Stimulated activated CD4-positive, alpha-beta T cell treated with anti-CD3 and anti-CD28 coated beads, Interleukin-2, amount 100 ng/mL, for 4 hours (primary cell): Measurements from ENCODE around the gene PELI2.

Experiments
- DNase-seq: peaks from one replicate; pipeline ENCODE4 v3.0.0-alpha.2; 2020; ENCODE audit warnings: low read depth

The PELI2 gene

DNA sequence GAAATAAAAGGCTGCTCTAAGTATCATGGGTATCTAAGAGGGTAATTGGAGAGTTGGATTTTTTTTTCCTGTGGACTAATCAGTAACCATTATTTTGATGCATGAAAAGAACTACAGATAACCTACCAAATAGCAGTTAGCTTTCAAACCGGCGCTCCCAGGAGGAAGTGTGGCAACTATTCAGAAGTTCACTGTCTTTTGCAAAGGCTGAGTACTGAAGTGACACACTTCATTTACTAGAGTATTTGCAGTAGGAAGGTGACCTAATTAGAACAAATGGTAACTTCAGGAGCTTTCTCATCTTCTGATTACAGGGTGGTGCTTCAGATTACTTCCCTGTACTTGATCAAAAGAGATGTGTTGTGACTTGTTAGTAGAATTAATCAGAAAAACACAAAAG lies 87.7 kb downstream of the PELI2 start:
- no peak for DNase-seq

DNA sequence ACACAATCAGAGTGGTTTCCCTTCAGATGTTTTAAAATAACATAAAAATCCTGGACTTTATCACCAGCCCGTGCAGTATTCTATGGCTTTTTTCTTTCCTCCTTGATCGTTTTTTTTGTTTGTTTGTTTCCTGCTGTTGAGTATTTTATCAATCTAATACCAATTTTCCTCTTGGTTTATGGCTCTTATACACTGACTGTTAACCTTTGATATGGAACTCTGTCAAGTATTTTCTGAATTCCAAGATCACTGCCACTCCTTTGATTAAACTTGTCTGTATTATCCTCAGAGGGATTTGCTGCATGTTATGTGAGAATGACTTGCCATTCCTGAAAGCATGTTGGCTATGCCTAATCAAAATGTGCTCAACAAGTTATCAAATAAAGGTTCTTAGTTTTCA lies 88.4 kb downstream of the PELI2 start:
- DNase-seq, result no peak

GRCh38 chr14:56207626-56208292 lies 89.5 kb downstream of the PELI2 start:
- DNase-seq, result no peak

DNA sequence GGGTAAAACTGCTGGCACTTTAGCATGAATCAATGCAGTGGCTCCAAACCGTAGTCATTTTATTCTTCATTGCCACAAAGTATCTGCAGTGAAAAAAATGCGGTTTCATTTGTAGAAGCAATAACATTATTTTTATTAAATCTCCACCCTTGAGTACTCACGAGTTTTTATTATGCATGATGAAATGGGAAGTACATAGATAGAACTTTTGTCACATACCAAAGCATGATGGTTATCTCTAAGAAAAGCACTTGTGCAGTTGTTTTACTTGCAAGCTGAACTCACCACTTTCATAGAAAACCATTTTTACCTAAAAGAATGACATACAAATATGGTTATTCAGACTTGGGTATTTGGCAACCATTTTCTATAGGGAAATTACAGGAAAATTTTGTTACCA lies 90.3 kb downstream of the PELI2 start:
- DNase-seq, result no peak

- DNase-seq, result no peak
Measured at GRCh38 chr14:56210571-56210970, 92.4 kb downstream of the PELI2 start.

GRCh38 chr14:56211084-56211483 lies 92.9 kb downstream of the PELI2 start:
- DNase-seq, result no peak

DNA sequence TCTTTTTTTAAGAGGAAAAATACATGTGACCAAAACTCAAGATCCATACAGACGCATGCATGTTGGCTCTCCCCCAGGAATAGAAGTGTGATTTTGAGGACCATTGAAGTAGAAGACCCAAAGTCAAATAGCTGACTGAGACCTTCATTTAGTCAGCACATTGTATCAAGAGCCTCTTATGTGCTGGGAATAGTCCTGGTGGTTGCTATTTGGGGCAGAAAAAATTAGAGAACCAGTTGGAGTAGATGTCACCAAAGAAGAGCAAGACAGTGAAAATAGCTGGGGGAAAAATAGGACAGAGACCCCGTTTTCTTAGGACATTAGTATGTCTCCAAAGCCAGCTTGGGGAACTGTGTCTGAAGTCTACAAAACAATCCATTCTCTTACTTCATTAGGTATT lies 93.6 kb downstream of the PELI2 start:
- no peak for DNase-seq

- no peak for DNase-seq
Measured at GRCh38 chr14:56212521-56212920, 94.3 kb downstream of the PELI2 start.

- DNase-seq, result no peak
Measured at GRCh38 chr14:56213306-56213705, 95.1 kb downstream of the PELI2 start.

DNA sequence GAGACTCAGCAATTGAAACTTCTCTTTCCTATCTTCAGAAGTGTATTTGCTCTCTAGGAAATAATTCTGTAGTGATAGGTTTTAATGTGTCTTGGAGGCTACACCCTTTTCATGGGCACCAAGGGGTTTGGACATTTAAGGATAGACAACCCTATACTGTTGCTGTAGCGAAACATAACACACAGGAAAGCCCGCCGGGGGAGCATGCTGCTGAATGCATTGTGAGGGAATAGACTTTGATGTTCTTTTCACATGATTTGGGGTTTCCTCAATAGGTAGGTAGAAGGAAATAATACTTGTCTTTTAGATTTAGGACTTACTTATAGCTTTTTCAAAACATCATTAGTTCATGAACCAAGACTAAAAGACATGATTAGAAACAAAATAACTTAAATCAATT lies 97.0 kb downstream of the PELI2 start:
- DNase-seq, result no peak

- DNase-seq, result no peak
Measured at GRCh38 chr14:56216626-56217379, 98.6 kb downstream of the PELI2 start.

GRCh38 chr14:56217380-56218045 lies 99.3 kb downstream of the PELI2 start:
- DNase-seq, result no peak

GRCh38 chr14:56219666-56220413 lies 101.6 kb downstream of the PELI2 start:
- DNase-seq, result no peak

DNA sequence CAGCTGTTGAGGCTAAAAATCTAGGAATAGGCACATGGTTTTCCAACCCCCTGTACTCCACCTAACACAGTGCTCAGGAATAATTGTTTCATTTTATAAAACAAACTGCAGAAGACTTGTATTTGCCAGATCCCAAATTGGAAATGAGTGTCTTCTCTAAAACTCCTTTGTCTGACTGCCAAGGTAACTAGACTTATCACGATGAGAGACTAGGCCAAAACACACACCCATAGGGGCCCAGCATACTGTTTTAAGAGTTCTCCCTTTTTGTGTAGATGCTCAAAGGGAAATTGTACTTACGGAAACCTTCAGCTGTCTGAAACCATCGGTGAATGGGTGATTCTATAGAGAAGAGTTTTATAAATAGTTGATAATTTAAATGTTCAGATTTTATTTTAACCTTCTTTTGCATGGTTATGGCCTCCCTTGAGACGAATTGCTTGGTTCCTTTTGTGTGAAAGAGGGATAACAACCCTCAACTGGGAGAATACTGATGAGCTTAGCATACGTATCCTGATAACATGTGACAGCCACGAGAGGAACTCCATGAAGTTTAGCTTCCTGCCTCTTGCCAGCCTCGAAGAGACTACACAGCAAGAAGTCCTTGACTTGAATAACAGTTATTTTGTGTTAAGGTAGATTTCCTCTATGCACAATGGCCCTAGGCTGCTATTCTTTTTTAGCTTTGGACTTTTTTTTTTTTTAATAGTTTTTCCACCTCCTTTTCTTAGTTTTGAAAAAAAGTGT lies 103.3 kb downstream of the PELI2 start:
- DNase-seq, result no peak

- DNase-seq, result no peak
Measured at GRCh38 chr14:56224229-56224628, 106.0 kb downstream of the PELI2 start.

DNA sequence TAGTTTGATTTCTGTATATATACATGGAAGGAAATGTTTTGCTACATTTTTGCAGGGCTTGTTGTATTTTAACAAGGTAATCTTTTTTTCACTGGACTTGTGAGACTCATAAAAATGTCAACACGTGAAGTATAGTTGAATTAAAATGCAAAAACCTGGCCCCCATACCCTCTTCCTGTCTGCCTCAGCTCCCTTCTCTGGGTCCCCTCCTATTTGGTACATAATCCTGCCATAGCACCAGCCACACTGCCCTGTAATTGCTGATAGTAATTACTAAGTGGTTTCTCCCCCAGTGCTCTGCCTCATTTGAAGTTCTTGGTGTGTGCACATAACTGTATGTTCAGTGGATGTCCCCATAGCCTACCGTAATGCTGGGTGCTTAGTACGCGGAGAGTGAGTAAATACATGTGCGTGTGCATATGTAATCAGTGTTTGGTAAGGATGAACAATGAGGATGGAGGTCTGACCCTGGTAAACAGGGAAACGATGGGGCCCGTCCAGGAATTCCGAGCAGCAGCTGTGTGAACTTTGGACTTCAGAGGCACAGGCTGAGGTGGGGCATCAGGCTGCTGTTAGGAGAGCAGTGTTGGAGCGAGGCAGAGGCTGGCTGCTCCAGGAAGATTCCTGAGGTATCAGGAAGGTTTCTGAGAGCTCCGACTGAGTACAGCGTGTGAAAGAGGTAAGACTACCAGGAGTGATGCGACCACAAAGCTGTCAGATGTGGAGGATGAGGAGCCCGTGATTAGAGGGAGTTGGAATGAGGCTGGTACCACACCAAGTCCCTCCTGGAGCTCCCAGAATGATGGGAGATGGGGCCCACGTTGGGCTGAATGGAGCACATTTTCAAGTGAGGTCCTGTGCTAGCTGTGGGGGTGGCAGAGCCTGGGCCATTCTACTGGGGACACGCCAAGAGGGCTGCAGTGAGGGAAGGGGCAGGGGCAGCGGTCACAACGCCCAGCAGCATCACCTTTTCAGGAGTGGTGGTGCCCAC lies 106.8 kb downstream of the PELI2 start:
- no peak for DNase-seq

- DNase-seq, result no peak
Measured at GRCh38 chr14:56235388-56235787, 117.2 kb downstream of the PELI2 start.

DNA sequence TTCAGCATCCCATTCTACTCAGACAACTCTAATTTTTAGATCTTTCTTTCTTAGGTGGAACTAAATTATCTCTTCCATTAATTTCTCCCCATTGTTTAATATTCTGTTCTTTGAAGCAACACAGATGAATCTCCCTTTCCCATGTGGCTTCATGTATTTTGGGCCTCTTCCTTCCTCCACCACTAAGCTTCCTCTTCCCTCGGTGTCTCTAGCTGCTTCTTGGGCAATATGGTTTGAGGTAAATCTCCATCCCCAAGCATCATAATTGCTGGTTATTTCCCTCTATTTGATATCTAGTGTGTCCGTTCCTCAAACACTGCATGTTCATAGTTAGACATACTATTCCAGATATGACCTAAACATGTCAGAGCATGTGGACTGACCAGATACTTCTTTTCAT lies 119.2 kb downstream of the PELI2 start:
- no peak for DNase-seq

DNA sequence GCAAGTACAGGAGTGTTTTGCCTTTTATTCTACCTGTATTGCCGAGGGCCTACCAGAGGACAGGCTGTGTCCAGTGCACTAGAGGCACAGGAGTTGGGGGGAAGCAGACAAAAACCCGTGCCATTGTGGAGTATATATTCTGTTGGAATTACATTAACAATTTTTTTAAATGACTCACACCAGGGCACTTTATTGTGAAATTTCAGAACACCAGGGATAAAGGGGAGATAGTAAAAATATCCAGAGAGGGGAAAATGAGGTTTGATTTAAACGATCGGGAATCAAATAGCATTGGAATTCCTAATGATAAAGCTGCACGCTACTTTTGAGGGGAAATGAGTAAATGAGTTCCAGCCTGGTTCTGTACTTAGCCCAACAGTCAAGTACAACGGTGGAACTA lies 123.2 kb downstream of the PELI2 start:
- no peak for DNase-seq

- no peak for DNase-seq
Measured at GRCh38 chr14:56243110-56243509, 124.9 kb downstream of the PELI2 start.
